GM12891 (cell line): ENCODE data around the gene MAGT1.
"Not testable (repeated sequence)": the region's sequence is repeated elsewhere in the genome, so short reads cannot be mapped to it uniquely, and the experiment has no call there.

Experiments used
- DNase-seq: peaks from one replicate; pipeline ENCODE4 v3.0.0; 2011; ENCODE audit warnings: low spot score; ENCODE audit not compliant: insufficient read length
- FAIRE-seq: peaks from 2 replicates; lab custom pipeline; 2011; peaks lifted over from hg19 to GRCh38; lab: Jason Lieb, UNC
- PAX5 ChIP-seq: IDR thresholded peaks from 2 replicates; pipeline ENCODE4 v1.6.1; 2011; ENCODE audit warnings: low read length, moderate library complexity, mild to moderate bottlenecking; ENCODE audit not compliant: insufficient read depth, severe bottlenecking
- POLR2A ChIP-seq: IDR thresholded peaks from 2 replicates; pipeline ENCODE4 v1.6.1; 2011; ENCODE audit warnings: low read depth, low read length, control low read depth
- POLR2AphosphoS5 ChIP-seq: IDR thresholded peaks from 2 replicates; pipeline ENCODE4 v1.6.1; 2011; ENCODE audit warnings: low read depth, low read length, control low read depth
- POU2F2 ChIP-seq: IDR thresholded peaks from 2 replicates; pipeline ENCODE4 v1.6.1; 2011; ENCODE audit warnings: low read depth, mild to moderate bottlenecking, control low read depth, low read length, moderate library complexity
- SPI1 ChIP-seq: IDR thresholded peaks from 2 replicates; pipeline ENCODE4 v1.6.1; 2011; ENCODE audit warnings: low read depth, low read length, control low read depth
- TAF1 ChIP-seq: IDR thresholded peaks from 2 replicates; pipeline ENCODE4 v1.6.1; 2011; ENCODE audit warnings: low read depth, low read length, control low read depth

Gene MAGT1

GRCh38 chrX:77875372-77875771, 19.9 kb downstream of the MAGT1 start:
- FAIRE-seq (no peak), DNase-seq (no peak)
- no peak for TF ChIP-seq SPI1
- no peak for TF ChIP-seq POLR2AphosphoS5
- no peak for TF ChIP-seq POLR2A
- TF ChIP-seq POU2F2 = no peak
- TF ChIP-seq PAX5 = no peak
- no peak for TF ChIP-seq TAF1

- not testable (repeated sequence) for DNase-seq, FAIRE-seq
Measured at GRCh38 chrX:77831544-77831943, 63.7 kb downstream of the MAGT1 start.

DNA sequence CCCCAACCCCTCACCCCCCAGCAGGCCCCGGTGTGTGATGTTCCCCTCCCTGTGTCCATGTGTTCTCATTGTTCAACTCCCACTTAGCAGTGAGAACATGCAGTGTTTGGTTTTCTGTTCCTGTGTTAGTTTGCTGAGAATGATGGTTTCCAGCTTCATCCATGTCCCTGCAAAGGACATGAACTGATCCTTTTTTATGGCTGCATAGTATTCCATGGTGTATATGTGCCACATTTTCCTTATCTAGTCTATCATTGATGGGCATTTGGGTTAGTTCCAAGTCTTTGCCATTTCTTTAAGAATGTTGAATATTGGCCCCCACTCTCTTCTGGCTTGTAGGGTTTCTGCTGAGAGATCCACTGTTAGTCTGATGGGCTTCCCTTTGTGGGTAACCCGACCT, 73.2 kb downstream of the MAGT1 start:
- not testable (repeated sequence) for FAIRE-seq, DNase-seq

- TF ChIP-seq PAX5 (no peak), SPI1 (no peak), POLR2AphosphoS5 (no peak), TAF1 (no peak), POLR2A (no peak), POU2F2 (no peak)
- DNase-seq (no peak), FAIRE-seq (no peak)
Measured at GRCh38 chrX:77820091-77820727, 75.0 kb downstream of the MAGT1 start.

DNA sequence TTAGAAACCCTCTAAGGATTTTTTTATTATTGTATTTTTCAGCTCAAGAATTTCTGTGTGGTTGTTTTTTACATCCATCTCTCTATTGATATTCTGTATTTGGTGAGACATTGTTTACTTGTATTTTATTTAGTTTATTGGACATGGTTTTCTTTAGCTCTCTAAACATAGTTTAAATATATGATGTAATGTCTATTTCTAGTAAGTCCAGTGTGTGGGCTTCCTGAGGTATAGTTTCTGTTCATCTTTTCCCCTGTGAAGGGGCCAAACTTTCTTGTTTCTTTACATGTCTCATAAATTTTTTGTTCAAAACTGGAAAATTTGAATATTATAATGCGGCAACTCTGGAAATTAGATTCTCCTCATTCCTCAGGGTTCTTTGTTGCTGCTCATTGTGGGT, 81.0 kb downstream of the MAGT1 start:
- no peak for FAIRE-seq
- no peak for DNase-seq
- TF ChIP-seq POU2F2 = no peak
- TF ChIP-seq POLR2A = no peak
- no peak for TF ChIP-seq TAF1
- TF ChIP-seq PAX5 = no peak
- TF ChIP-seq POLR2AphosphoS5 = no peak
- TF ChIP-seq SPI1 = no peak

GRCh38 chrX:77802201-77802600, 93.0 kb downstream of the MAGT1 start:
- DNase-seq (no peak), FAIRE-seq (peak; percentile 75)
- TF ChIP-seq POU2F2 (no peak), TAF1 (no peak)

DNA sequence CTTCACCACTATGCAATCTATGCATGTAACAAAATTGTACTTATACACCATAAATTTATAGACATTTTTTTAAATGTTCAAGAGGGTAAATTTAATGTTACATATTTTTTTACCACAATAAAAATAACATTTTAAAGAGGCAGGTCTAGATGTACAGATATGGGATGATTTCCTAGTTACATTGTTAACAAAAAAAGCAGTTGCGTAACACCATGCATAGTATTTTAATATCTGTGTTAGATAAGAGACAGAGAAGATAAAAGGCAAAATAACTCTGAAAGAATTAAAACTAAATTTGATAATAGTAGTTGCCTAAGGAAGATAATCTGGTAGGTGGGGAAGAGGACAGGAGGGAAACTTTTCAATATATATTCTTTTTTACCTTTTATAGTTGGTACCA, 100.1 kb downstream of the MAGT1 start:
- TF ChIP-seq PAX5 = no peak
- TF ChIP-seq POLR2A = no peak
- no peak for TF ChIP-seq TAF1
- no peak for TF ChIP-seq POU2F2
- no peak for TF ChIP-seq SPI1
- TF ChIP-seq POLR2AphosphoS5 = no peak
- FAIRE-seq (no peak), DNase-seq (no peak)

DNA sequence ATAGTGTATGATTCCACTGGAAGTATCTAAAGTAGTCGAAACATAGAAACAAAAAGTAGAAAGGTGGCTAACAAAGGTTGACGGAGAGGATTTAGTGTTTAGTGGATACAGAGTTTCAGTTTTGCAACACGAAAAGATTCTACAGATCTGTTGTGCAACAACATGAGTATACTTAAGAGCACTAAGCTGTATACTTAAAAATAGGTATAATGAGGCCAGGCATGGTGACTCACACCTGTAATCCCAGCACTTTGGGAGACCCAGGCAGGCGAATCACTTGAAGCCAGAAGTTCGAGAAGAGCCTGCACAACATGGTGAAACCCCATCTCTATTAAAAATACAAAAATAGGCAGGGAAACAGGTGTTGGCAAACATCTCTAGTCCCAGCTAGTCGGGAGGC, 101.3 kb downstream of the MAGT1 start:
- FAIRE-seq (no peak), DNase-seq (no peak)
- TF ChIP-seq SPI1 (no peak), POU2F2 (no peak), PAX5 (no peak), POLR2AphosphoS5 (no peak), POLR2A (no peak), TAF1 (no peak)

DNA sequence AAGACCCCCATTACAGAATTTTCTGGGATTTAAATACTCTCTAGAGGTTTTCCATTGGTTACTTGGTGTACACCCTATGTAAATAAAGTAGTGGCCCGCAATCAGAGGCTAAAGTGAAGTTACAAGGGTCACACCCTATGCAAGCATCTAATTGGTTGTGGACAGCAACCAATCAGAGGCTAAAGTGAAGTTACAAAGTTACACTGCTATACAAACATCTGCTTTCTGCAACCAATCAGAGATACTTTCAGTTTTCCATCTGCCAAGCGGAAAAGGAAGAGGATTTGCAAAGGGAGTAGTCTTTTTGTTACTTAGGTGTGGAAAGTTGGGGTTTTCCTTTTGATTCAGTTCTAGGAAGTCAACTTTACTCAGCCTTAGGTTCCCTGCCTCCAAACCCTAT, 107.2 kb downstream of the MAGT1 start:
- no peak for DNase-seq
- TF ChIP-seq PAX5 (no peak), SPI1 (no peak)
- FAIRE-seq = no peak

DNA sequence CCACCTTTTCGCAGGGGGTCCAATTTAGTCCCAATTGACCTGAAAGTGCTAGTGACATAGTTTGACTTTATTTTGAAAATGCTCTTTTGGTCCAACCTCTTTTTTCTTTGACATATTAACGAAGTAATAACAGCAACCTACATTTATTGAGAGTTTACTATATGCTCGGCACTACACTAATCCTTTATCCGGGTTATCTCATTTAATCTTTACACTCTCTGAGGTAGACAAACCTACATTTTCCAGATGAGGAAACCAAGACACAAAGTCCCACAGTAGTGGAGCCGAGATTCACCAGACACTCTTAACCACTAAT, 108.9 kb downstream of the MAGT1 start:
- no peak for DNase-seq
- TF ChIP-seq POU2F2 (no peak), SPI1 (no peak), POLR2AphosphoS5 (no peak), PAX5 (no peak), TAF1 (no peak), POLR2A (no peak)
- no peak for FAIRE-seq

DNA sequence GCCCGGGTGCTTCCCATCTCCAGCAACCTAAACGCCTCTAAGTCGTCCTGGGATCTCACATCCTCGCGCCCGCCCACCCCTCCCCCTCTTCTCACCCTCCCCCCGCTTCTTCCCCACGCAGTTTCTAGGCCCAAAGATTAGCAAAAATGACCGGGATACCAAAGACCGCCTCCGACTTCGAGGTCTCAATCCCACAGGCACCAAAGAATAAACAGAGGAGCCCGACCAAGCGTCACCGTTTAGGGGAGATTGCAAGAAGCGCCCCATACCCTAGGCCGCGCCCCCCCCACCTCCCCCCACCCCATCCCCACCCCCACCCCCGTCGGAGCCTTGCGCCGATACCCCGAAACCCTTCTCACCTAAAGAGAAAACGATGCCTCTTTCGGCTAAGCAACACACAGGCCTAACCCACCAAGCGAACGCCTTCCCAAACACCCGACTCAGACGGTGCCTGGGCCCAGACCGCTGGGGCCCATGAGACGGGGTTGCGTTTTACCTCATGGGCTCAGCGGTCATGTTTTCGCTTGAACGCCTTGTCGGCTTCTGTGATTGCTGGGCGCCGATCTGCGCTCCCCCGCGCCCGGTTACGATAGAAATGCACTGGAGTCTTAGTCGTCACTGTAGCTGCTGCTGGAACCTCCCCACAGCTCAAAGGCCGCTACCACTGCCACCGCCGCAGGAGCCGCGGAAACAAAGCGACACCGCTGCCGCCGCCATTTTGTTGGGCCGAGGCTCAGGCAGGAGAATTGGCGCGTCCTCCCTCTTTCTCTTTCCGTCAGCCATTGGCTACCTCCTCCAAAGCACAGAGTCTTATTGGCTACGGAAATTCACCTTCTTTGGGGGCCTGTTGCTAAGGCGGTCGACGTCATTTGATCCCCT, 109.5 kb downstream of the MAGT1 start, which contains the start of gene ATRX:
TSS of gene ATRX (minus strand) at position 731 of the 879 bp plus-strand sequence. CDS start at position 516, 215 bp downstream.
- peak; percentile 91 for FAIRE-seq
- no peak for TF ChIP-seq PAX5
- peak; percentile 91 for TF ChIP-seq TAF1
- TF ChIP-seq POLR2A = peak; percentile 84
- TF ChIP-seq POLR2AphosphoS5 = peak; percentile 83
- peak; percentile 48 for DNase-seq
